RPMI7951 (cell line): ENCODE measurements around the gene INKA2. TPM values are rescaled to one million over a fixed set of nuclear protein-coding genes. Genes with fewer than 3 reads are reported as not detected.

Experiments
- DNase-seq: peaks from one replicate; pipeline ENCODE4 v3.0.0-alpha.2; 2012; ENCODE audit warnings: low read depth
- total RNA-seq: library from RNA; depleted of rRNA; stranded (reverse); fragments of >200 nt; shearing (Covaris generic); gene quantifications from 2 replicates; pipeline ENCODE4 v1.2.3, GENCODE V29; 2014; rRNA removed

Gene INKA2
- total RNA-seq: 1.3 and 1.4 TPM in 2 replicates

GRCh38 chr1:111739194-111739924 lies at the start of gene INKA2:
INKA2 (minus strand) TSS chr1:111739395; CDS start chr1:111739242, 153 bp downstream.
- peak; percentile 87 for DNase-seq

- DNase-seq: no peak
Measured at GRCh38 chr1:111786669-111787207, 47.5 kb upstream of the INKA2 start.

- no peak for DNase-seq
Measured at GRCh38 chr1:111784273-111784901, 45.2 kb upstream of the INKA2 start.

GRCh38 chr1:111779546-111779945 lies 40.4 kb upstream of the INKA2 start:
- no peak for DNase-seq

GRCh38 chr1:111778541-111779051 lies 39.4 kb upstream of the INKA2 start:
- peak; percentile 26 for DNase-seq

- DNase-seq: no peak
Measured at GRCh38 chr1:111778066-111778465, 38.9 kb upstream of the INKA2 start.

- no peak for DNase-seq
Measured at GRCh38 chr1:111777301-111777700, 38.1 kb upstream of the INKA2 start.

- DNase-seq: no peak
Measured at GRCh38 chr1:111776861-111777260, 37.7 kb upstream of the INKA2 start.

- DNase-seq: no peak
Measured at GRCh38 chr1:111776391-111776790, 37.2 kb upstream of the INKA2 start.

- DNase-seq: no peak
Measured at GRCh38 chr1:111775966-111776365, 36.8 kb upstream of the INKA2 start.

- no peak for DNase-seq
Measured at GRCh38 chr1:111770916-111771315, 31.7 kb upstream of the INKA2 start.

- DNase-seq: peak; percentile 67
Measured at GRCh38 chr1:111769517-111770146, 30.4 kb upstream of the INKA2 start.

GRCh38 chr1:111768625-111769024 lies 29.4 kb upstream of the INKA2 start:
- no peak for DNase-seq

- DNase-seq: no peak
Measured at GRCh38 chr1:111768023-111768422, 28.8 kb upstream of the INKA2 start.

- DNase-seq: no peak
Measured at GRCh38 chr1:111762332-111762731, 23.1 kb upstream of the INKA2 start.

GRCh38 chr1:111761717-111762116 lies 22.5 kb upstream of the INKA2 start:
- DNase-seq: no peak

GRCh38 chr1:111758373-111758772 lies 19.2 kb upstream of the INKA2 start:
- no peak for DNase-seq

- DNase-seq: no peak
Measured at GRCh38 chr1:111756124-111756513, 16.9 kb upstream of the INKA2 start.

- DNase-seq: peak; percentile 96
Measured at GRCh38 chr1:111755331-111756123, 16.3 kb upstream of the INKA2 start, which contains the start of gene DDX20. DDX20 (plus strand) TSS chr1:111755901; CDS start chr1:111755925, 24 bp downstream.

GRCh38 chr1:111754984-111755330 lies 15.8 kb upstream of the INKA2 start:
- DNase-seq: peak; percentile 63

GRCh38 chr1:111751906-111752575 lies 12.8 kb upstream of the INKA2 start:
- DNase-seq: no peak
